GM19463 (cell line): ENCODE measurements around the gene ID1.
A peak's percentile ranks its signal among the peaks of the same experiment; 100 is the strongest.
"Not testable (repeated sequence)": the region's sequence is repeated elsewhere in the genome, so short reads cannot be mapped to it uniquely, and the experiment has no call there.

ENCODE experiments used
- ATAC-seq: cut with Tn5 transposase; IDR thresholded peaks from one replicate; pipeline ENCODE4 v1.9.1; 2021; ENCODE audit warnings: mild to moderate bottlenecking, moderate library complexity; ENCODE audit not compliant: unreplicated experiment

ID1 gene

DNA sequence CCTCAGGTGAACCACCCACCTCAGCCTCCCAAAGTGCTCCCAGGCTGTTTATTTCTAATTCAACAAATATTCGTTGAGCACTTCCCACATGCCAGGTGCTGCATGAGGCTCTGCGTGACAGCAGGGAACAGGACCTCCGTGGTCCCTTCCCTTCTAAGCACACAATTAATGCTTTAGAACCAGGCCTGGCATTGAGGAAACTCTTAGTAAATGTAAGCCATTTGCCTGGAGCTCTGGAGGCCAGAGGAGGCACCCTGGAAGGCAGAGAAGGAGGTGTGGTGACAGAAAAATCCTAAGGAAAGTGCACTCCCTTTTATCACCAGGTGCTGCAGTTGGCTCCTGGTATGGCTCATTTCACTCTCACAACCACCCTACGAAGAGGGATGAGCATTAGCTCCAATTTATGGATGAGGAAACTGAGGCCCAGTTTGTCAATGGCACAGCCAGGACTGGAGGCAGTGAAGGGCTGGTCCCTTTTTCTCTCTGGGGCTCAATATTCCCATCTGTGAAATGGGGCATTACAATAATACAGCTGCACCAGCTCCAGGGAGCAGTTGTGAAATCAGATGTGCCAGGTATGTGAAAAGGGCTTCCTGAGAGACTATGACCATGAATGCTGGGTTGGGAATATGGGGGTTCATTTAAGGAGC is 8.1 kb upstream of the ID1 start:
- ATAC-seq = no peak

GRCh38 chr20:31597481-31597855 is 7.6 kb upstream of the ID1 start:
- ATAC-seq = no peak

DNA sequence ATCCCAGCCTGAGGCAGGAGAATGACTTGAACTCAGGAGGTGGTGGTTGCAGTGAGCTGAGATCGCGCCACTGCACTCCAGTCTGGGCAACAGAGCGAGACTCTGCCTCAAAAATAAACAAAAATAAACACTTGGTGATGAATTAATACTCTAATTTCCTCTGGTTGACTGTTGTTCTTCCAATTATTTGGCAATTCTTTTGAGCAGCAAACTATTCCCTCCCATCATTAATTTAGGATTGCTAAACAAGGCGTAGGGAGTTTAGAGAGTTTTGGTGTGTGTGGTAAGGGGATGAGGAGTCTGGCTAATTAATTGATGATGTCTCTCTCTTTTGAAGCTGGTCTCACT is 2.7 kb upstream of the ID1 start:
- no peak for ATAC-seq

- ATAC-seq = peak; percentile 45
Observed at GRCh38 chr20:31602779-31603441, 2.2 kb upstream of the ID1 start.

- peak; percentile 39 for ATAC-seq
Observed at GRCh38 chr20:31603822-31604566, 1.1 kb upstream of the ID1 start.

GRCh38 chr20:31604567-31605030 is 490 bp upstream of the ID1 start:
- ATAC-seq = no peak

GRCh38 chr20:31605902-31606803 is 1.1 kb downstream of the ID1 start:
- no peak for ATAC-seq

GRCh38 chr20:31606804-31607639 is 1.9 kb downstream of the ID1 start:
- no peak for ATAC-seq

DNA sequence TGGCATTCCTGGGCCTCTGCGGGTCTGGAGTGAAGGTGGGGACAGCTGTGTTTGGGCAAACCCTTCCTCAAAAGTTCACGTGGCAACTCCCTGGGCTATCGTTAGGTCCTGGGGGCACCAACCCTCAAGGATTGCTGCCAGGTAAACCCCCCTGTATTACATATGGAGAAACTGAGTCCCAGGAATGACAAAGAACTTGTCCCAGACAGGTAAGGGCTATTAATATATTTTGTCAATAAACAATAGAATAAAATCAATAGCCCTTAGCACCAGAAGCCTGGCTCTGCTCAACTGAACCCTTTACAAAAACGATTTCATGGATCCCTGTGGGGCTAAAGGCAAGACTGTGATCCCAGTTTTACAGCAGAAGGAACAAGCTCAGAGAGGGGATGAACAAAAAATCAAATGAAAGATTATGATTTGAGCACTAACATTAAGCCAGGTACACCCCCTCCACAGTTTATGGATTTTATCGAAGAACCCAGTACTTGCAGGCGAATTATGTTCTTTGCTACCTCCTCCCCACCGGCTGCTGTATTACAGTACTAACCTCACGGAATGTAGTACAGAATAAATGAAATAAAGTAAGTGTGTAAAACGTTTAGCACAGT is 2.7 kb downstream of the ID1 start:
- no peak for ATAC-seq

DNA sequence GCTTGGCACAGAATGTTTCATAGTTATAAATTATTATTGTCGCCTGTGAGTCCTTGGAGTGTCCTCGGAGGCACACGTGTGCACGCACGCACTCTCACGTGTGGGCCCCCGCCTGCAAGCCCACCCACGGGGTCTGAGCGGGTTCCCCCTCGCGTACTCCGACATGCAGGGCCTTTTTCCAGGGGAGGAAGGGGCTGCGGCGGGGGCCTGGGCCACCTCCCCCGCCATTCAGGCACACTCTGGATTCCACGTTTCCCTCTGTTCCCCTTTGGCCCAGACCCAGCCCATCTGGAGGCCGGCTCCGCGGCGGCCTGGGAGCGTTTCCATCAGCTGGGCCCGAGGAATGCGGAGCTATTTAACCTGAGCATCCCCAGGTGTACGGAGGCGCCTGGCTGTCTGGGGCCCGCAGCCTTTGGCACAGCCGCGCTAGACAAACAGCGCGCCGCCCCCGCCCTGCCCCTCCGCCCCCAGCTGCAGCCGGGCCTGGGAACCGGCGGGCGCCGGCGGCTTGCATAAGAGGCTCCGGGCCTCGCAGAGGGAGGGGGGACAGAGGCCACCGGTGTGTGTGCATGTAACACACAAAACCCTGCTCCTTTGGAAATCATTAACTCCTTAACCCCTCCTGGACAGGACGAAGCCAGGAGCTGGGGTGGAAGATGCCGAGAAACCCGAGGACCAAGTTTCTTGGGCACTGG is 3.3 kb downstream of the ID1 start:
- ATAC-seq = no peak

- not testable (repeated sequence) for ATAC-seq
Observed at GRCh38 chr20:31612271-31612640, 7.2 kb downstream of the ID1 start.

DNA sequence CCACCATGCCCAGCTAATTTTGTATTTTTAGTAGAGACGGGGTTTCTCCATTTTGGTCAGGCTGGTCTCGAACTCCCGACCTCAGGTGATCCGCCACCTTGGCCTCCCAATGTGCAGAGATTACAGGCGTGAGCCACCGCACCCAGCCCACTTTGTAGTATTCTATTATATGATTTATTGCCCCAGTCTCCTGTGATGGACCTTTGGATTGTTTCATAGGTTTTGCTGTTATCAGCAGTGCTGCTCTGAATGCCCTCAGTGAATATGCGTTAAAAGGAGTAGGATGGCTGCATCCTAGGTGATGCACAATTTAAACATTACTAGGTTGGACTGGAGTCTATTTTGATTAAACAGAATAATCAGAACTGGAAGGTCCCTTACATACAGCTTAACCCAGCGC is 10.3 kb downstream of the ID1 start:
- no peak for ATAC-seq

GRCh38 chr20:31617432-31618104 is 12.5 kb downstream of the ID1 start:
- ATAC-seq = no peak

GRCh38 chr20:31620246-31620645 is 15.2 kb downstream of the ID1 start:
- ATAC-seq = no peak

DNA sequence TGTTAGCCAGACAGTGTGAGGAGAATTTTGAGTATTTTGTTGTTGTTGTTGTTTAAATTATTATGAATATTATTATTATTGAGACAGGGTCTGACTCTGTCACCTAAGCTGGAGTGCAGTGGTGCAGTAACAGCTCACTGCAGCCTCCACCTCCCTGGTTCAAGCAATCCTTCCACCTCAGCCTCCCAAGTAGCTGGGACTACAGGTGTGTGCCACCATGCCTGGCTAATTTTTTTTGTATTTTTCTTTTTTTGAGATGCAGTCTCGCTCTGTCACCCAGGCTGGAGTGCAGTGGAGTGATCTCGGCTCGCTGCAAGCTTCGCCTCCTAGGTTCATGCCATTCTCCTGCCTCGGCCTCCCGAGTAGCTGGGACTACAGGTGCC is 18.0 kb downstream of the ID1 start:
- not testable (repeated sequence) for ATAC-seq

GRCh38 chr20:31626534-31626933 is 21.4 kb downstream of the ID1 start:
- not testable (repeated sequence) for ATAC-seq

DNA sequence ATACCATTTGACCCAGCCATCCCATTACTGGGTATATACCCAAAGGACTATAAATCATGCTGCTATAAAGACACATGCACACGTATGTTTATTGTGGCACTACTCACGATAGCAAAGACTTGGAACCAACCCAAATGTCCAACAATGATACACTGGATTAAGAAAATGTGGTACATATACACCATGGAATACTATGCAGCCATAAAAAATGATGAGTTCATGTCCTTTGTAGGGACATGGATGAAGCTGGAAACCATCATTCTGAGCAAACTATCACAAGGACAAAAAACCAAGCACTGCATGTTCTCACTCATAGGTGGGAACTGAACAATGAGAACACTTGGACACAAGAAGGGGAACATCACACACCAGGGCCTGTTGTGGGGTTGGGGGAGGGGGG is 23.0 kb downstream of the ID1 start:
- not testable (repeated sequence) for ATAC-seq

GRCh38 chr20:31630187-31630790 is 25.2 kb downstream of the ID1 start:
- no peak for ATAC-seq
